A549 (cell line): Measurements from ENCODE around the gene TMEM59. TPM values are rescaled to one million over a fixed set of nuclear protein-coding genes. Genes with fewer than 3 reads are reported as not detected.

Source experiments
- ATAC-seq, 2 experiments: fragments of 200-7000 bp in 1 of 2; fragments of >200 bp in 1 of 2; cut with Nextera tagmentation in 1 of 2; cut with Tn5 transposase in 1 of 2; 3 replicates each; pipeline versions ENCODE4 v1.8.0 to v1.9.1; 2018 to 2020; ENCODE audit warnings: mild to moderate bottlenecking in 1 of 2, moderate library complexity in 1 of 2
- CTCF ChIA-PET: fragments of 300-600 bp; sonication (Branson Sonifier 250); formaldehyde crosslinking; extraction: SDS; loops from one replicate; lab custom pipeline; 2021; ENCODE audit warnings: antibody characterized with exemption, inconsistent platforms; lab: Yijun Ruan, JAX
- POLR2A ChIA-PET: fragments of 350-600 bp; formaldehyde crosslinking; extraction: SDS; loops from one replicate; lab custom pipeline; 2021; ENCODE audit warnings: antibody characterized with exemption, inconsistent platforms; lab: Yijun Ruan, JAX
- DNase-seq, 2 experiments: peaks; one replicate each; pipeline versions ENCODE4 v3.0.0 to v3.0.0-alpha.2; 2011 to 2016; ENCODE audit warnings: low read depth in 1 of 2, low spot score in 1 of 2
- FAIRE-seq: peaks from 2 replicates; lab custom pipeline; 2011; peaks lifted over from hg19 to GRCh38; lab: Jason Lieb, UNC
- H3K27ac ChIP-seq, 2 experiments: fragments of >200 bp; sonication (Bioruptor Twin); formaldehyde crosslinking; 3 replicates each; pipeline ENCODE4 v1.5.1; 2016 to 2017
- H3K4me1 ChIP-seq: fragments of >200 bp; sonication (Bioruptor Twin); formaldehyde crosslinking; 3 replicates; pipeline ENCODE4 v1.6.1; 2016
- H3K4me2 ChIP-seq: fragments of >200 bp; sonication (Bioruptor Twin); formaldehyde crosslinking; 3 replicates; pipeline ENCODE4 v1.6.1; 2016
- H3K4me3 ChIP-seq: fragments of >200 bp; sonication (Bioruptor Twin); formaldehyde crosslinking; 3 replicates; pipeline ENCODE4 v1.5.1; 2016
- H3K9me3 ChIP-seq: fragments of >200 bp; sonication (Bioruptor Twin); formaldehyde crosslinking; 3 replicates; pipeline ENCODE4 v1.6.1; 2016
- CEBPB ChIP-seq, 2 experiments: fragments of >200 bp in 1 of 2; sonication (Bioruptor Twin) in 1 of 2; formaldehyde crosslinking in 1 of 2; IDR thresholded peaks; 2 replicates each; pipeline ENCODE4 v1.6.1; 2012 to 2016
- EHF ChIP-seq: fragments of 250-450 bp; sonication (Bioruptor Pico); IDR thresholded peaks from 2 replicates; pipeline ENCODE4 v1.5.0; 2020; ENCODE audit warnings: mild to moderate bottlenecking
- ESRRA ChIP-seq: fragments of 150-350 bp; IDR thresholded peaks from 2 replicates; pipeline ENCODE4 v1.6.1; 2014; ENCODE audit warnings: mild to moderate bottlenecking, low read length, borderline replicate concordance
- GATA3 ChIP-seq: IDR thresholded peaks from 2 replicates; pipeline ENCODE4 v1.6.1; 2012; ENCODE audit warnings: borderline replicate concordance
- HDAC2 ChIP-seq: fragments of 200-600 bp; sonication (generic); IDR thresholded peaks from 2 replicates; pipeline ENCODE4 v1.6.1; 2016
- HEYL ChIP-seq: fragments of 250-450 bp; sonication (Bioruptor Pico); IDR thresholded peaks from 2 replicates; pipeline ENCODE4 v1.8.0; 2021; ENCODE audit warnings: mild to moderate bottlenecking, moderate library complexity
- JUN ChIP-seq, 2 experiments: fragments of >200 bp; sonication (Bioruptor Twin); formaldehyde crosslinking; IDR thresholded peaks; 2 replicates in 1 of 2; 3 replicates in 1 of 2; pipeline ENCODE4 v1.6.1; 2016 to 2017
- KDM1A ChIP-seq: fragments of 200-600 bp; sonication (generic); IDR thresholded peaks from 2 replicates; pipeline ENCODE4 v1.6.1; 2016; ENCODE audit warnings: low read depth, mild to moderate bottlenecking
- MAZ ChIP-seq: fragments of 150-350 bp; IDR thresholded peaks from 2 replicates; pipeline ENCODE4 v1.6.1; 2014; ENCODE audit warnings: antibody characterized with exemption, low read depth, low read length, borderline replicate concordance
- NFE2L2 ChIP-seq: fragments of 150-350 bp; conservative IDR thresholded peaks from 2 replicates; pipeline ENCODE4 v1.6.1; 2014; ENCODE audit warnings: low read length
- NR3C1 ChIP-seq: fragments of >200 bp; sonication (Bioruptor Twin); formaldehyde crosslinking; IDR thresholded peaks from 3 replicates; pipeline ENCODE4 v1.6.1; 2017
- PHF8 ChIP-seq: fragments of 200-600 bp; sonication (generic); IDR thresholded peaks from 2 replicates; pipeline ENCODE4 v1.6.1; 2016; ENCODE audit warnings: low read depth, mild to moderate bottlenecking, antibody characterized with exemption, moderate library complexity, borderline replicate concordance
- POLR2AphosphoS2 ChIP-seq: conservative IDR thresholded peaks from 2 replicates; pipeline ENCODE4 v1.6.1; 2012; ENCODE audit warnings: low read length, improper control_type of control experiment, inconsistent platforms
- RAD21 ChIP-seq, 2 experiments: fragments of >200 bp in 1 of 2; sonication (Bioruptor Twin) in 1 of 2; formaldehyde crosslinking in 1 of 2; IDR thresholded peaks in 1 of 2; conservative IDR thresholded peaks in 1 of 2; 2 replicates in 1 of 2; 3 replicates in 1 of 2; pipeline ENCODE4 v1.6.1; 2012 to 2018; ENCODE audit warnings: inconsistent platforms in 1 of 2
- SMC3 ChIP-seq: fragments of >200 bp; sonication (Bioruptor Twin); formaldehyde crosslinking; IDR thresholded peaks from 3 replicates; pipeline ENCODE4 v1.6.1; 2018; ENCODE audit warnings: inconsistent platforms
- TFCP2L1 ChIP-seq: fragments of 250-450 bp; sonication (Bioruptor Pico); IDR thresholded peaks from 2 replicates; pipeline ENCODE4 v1.5.0; 2021; ENCODE audit warnings: mild to moderate bottlenecking
- TP53 ChIP-seq: fragments of 250-450 bp; sonication (Bioruptor Pico); IDR thresholded peaks from 2 replicates; pipeline ENCODE4 v1.5.0; 2021; ENCODE audit warnings: mild to moderate bottlenecking, moderate library complexity
- ZFP36 ChIP-seq: fragments of 450-650 bp; IDR thresholded peaks from 2 replicates; pipeline ENCODE4 v1.6.1; 2014; ENCODE audit warnings: borderline replicate concordance; ENCODE audit not compliant: partially characterized antibody
- WGBS: methylation state at CpG from one replicate; pipeline ENCODE4 v1.1.6; 2017; ENCODE audit errors: missing lambda C conversion rate; 5-methylcytosine and 5-hydroxymethylcytosine counted together
- polyA plus RNA-seq, 4 experiments: library from polyadenylated mRNA; depleted of rRNA in 3 of 4; stranded (reverse); fragments of >200 nt; fragmentation: RNase III in 1 of 4; extraction: RNeasy Plus Mini Kit Qiagen cat#74134 plus additional on column Dnase treatment in 1 of 4; gene quantifications; 2 replicates in 3 of 4; 3 replicates in 1 of 4; pipeline ENCODE4 v1.2.3, GENCODE V29; 2011 to 2017
- TF ChIP-seq, protein P1 (sequence below): fragments of >200 bp; sonication (Bioruptor Twin); formaldehyde crosslinking; IDR thresholded peaks from 3 replicates; pipeline ENCODE4 v1.5.1; 2016
- TF ChIP-seq, protein P2 (sequence below): fragments of 250-450 bp; sonication (Bioruptor Pico); IDR thresholded peaks from 2 replicates; pipeline ENCODE4 v1.5.0; 2020; ENCODE audit warnings: low read depth, mild to moderate bottlenecking, moderate library complexity
- TF ChIP-seq, protein P3 (sequence below): fragments of 250-450 bp; sonication (Bioruptor Pico); IDR thresholded peaks from 2 replicates; pipeline ENCODE4 v1.5.0; 2021; ENCODE audit warnings: mild to moderate bottlenecking, moderate library complexity, borderline replicate concordance
- TF ChIP-seq, protein P4 (sequence below): fragments of 450-650 bp; IDR thresholded peaks from 2 replicates; pipeline ENCODE4 v1.6.1; 2014; ENCODE audit warnings: antibody characterized with exemption

The TMEM59 gene
- polyA plus RNA-seq, 2 of the 4 experiments (the other 2 are of a cell fraction), result 114 to 225 TPM

DNA sequence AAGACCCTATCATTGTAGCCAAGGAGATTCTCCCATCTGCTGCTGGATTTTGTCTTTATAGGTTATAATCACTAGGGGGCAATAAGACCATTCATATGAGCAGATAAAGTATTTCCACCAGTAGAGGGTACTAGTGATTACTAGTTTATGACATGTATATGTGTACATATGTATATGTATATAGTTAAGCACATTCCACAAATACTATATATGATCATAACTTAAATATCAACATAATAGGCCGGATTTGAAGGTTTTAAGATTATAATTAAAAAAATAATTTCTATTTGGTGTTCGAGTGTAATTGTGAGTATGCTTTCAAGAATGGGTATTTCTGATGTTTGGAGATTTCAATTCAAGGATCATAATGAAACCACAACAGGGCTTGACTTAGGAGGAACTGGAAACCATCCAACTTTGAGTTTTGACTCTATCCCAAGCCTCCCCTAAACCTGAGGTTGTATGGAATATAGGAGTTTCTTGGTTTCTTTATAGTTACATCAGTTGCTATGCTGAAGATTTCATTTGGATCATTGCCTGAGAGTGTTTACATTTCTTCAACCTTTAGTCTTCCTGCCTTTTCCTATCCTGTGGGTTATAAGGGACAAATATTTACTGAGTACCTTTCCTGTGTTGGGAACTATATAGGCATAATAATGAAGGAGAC, 17.3 kb upstream of the TMEM59 start:
- peak; percentile 64 to 89; a peak in 4 of 6 replicates for ATAC-seq
- H3K4me2 ChIP-seq, result no peak overlapping the region
- H3K9me3 ChIP-seq, result no peaks in the 10 kb centered on the region; the same call in 2 of the 3 replicates
- no peaks in the 10 kb centered on the region for H3K4me1 ChIP-seq
- peak; percentile 74 for TF ChIP-seq SMC3
- TF ChIP-seq, protein P1, sequence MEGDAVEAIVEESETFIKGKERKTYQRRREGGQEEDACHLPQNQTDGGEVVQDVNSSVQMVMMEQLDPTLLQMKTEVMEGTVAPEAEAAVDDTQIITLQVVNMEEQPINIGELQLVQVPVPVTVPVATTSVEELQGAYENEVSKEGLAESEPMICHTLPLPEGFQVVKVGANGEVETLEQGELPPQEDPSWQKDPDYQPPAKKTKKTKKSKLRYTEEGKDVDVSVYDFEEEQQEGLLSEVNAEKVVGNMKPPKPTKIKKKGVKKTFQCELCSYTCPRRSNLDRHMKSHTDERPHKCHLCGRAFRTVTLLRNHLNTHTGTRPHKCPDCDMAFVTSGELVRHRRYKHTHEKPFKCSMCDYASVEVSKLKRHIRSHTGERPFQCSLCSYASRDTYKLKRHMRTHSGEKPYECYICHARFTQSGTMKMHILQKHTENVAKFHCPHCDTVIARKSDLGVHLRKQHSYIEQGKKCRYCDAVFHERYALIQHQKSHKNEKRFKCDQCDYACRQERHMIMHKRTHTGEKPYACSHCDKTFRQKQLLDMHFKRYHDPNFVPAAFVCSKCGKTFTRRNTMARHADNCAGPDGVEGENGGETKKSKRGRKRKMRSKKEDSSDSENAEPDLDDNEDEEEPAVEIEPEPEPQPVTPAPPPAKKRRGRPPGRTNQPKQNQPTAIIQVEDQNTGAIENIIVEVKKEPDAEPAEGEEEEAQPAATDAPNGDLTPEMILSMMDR, result peak; percentile 90
- TF ChIP-seq RAD21 (conservative IDR thresholded peaks at IDR 0.05 in 1 of 2, IDR thresholded peaks at IDR 0.05 in 1 of 2), result peak; percentile 81 to 84
- TF ChIP-seq KDM1A, result no peak
- no peak for FAIRE-seq
- CTCF ChIA-PET, result interaction anchor here (0.7 to 2.6 kb wide), 9 partner anchors 9 to 681 kb away, joined by 3 to 26 read pairs (median 3); no protein-coding TSS in a partner anchor
- POLR2A ChIA-PET, result no interaction called here
- peak; percentile 45 to 65 for DNase-seq
- no peak overlapping the region for H3K27ac ChIP-seq
- 18% methylated on average over 2 of the region's 2 CpGs for WGBS
- H3K4me3 ChIP-seq, result no peak overlapping the region

DNA sequence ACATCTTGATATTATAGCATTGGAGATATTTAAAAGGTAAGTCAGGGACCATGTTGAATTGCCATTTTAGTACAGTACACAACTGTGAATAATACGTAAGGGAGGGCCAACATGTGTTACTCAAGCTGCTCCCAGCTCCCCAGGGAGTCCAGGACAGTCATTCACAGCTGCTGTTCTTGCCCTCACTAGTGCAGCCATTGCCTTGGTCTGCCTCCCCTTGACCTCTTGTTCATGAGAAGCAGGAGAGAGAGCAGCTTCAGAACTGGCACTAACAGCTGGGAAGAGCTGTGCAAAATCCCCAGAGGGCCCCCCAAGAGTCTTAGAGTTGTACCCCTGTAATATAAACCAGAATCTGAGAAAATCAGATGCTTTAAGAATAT, 16.8 kb upstream of the TMEM59 start:
- POLR2A ChIA-PET, result no interaction called here
- FAIRE-seq (no peak), ATAC-seq (peak in 1 of 2 experiments; percentile 68; a peak in 3 of 6 replicates), DNase-seq (no peak)
- Histone ChIP-seq H3K9me3 (no peaks in the 10 kb centered on the region; the same call in 2 of the 3 replicates), H3K27ac (no peak overlapping the region), H3K4me3 (no peak overlapping the region), H3K4me2 (no peak overlapping the region), H3K4me1 (no peaks in the 10 kb centered on the region)
- CTCF ChIA-PET, result interaction anchor here (0.7 to 2.6 kb wide), 7 partner anchors 8 to 424 kb away, joined by 3 to 26 read pairs (median 3); no protein-coding TSS in a partner anchor
- 15% methylated on average over 1 of the region's 1 CpG for WGBS
- TF ChIP-seq NR3C1 (no peak), SMC3 (no peak), MAZ (no peak), GATA3 (no peak), TP53 (CRISPR knock-in tag) (no peak), JUN (IDR thresholded peaks at IDR 0.05) (no peak), HDAC2 (no peak), ESRRA (no peak), EHF (no peak), POLR2AphosphoS2 (no peak), TFCP2L1 (no peak), ZFP36 (no peak), PHF8 (no peak), NFE2L2 (no peak), CEBPB (IDR thresholded peaks at IDR 0.05) (no peak), HEYL (CRISPR knock-in tag) (no peak)
- TF ChIP-seq, protein P2, sequence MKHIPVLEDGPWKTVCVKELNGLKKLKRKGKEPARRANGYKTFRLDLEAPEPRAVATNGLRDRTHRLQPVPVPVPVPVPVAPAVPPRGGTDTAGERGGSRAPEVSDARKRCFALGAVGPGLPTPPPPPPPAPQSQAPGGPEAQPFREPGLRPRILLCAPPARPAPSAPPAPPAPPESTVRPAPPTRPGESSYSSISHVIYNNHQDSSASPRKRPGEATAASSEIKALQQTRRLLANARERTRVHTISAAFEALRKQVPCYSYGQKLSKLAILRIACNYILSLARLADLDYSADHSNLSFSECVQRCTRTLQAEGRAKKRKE (CRISPR knock-in tag), result no peak
- TF ChIP-seq, protein P3, sequence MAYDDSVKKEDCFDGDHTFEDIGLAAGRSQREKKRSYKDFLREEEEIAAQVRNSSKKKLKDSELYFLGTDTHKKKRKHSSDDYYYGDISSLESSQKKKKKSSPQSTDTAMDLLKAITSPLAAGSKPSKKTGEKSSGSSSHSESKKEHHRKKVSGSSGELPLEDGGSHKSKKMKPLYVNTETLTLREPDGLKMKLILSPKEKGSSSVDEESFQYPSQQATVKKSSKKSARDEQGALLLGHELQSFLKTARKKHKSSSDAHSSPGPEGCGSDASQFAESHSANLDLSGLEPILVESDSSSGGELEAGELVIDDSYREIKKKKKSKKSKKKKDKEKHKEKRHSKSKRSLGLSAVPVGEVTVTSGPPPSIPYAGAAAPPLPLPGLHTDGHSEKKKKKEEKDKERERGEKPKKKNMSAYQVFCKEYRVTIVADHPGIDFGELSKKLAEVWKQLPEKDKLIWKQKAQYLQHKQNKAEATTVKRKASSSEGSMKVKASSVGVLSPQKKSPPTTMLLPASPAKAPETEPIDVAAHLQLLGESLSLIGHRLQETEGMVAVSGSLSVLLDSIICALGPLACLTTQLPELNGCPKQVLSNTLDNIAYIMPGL (CRISPR knock-in tag), result no peak
- TF ChIP-seq, protein P1, result no peak
- TF ChIP-seq, protein P4, sequence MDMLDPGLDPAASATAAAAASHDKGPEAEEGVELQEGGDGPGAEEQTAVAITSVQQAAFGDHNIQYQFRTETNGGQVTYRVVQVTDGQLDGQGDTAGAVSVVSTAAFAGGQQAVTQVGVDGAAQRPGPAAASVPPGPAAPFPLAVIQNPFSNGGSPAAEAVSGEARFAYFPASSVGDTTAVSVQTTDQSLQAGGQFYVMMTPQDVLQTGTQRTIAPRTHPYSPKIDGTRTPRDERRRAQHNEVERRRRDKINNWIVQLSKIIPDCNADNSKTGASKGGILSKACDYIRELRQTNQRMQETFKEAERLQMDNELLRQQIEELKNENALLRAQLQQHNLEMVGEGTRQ, result no peak
